Osteocyte (in vitro differentiated cells): ENCODE measurements around the gene PLTP. TPM values are rescaled to one million over a fixed set of nuclear protein-coding genes. Genes with fewer than 3 reads are reported as not detected.

Experiments
- DNase-seq: peaks from one replicate; pipeline ENCODE4 v3.0.0; 2021; ENCODE audit warnings: mixed read lengths; ENCODE audit not compliant: unreplicated experiment; ENCODE audit errors: extremely low spot score
- H3K27ac Mint-ChIP-seq: one replicate; pipeline ENCODE4 v1.8.0; 2021; ENCODE audit warnings: mild to moderate bottlenecking, mixed read lengths; ENCODE audit not compliant: unreplicated experiment
- H3K27me3 Mint-ChIP-seq: one replicate; pipeline ENCODE4 v1.8.0; 2021; ENCODE audit warnings: mixed read lengths; ENCODE audit not compliant: unreplicated experiment
- H3K36me3 Mint-ChIP-seq: one replicate; pipeline ENCODE4 v1.8.0; 2021; ENCODE audit warnings: mixed read lengths; ENCODE audit not compliant: unreplicated experiment
- H3K4me1 Mint-ChIP-seq: one replicate; pipeline ENCODE4 v1.8.0; 2021; ENCODE audit warnings: mixed read lengths; ENCODE audit not compliant: unreplicated experiment
- H3K4me3 Mint-ChIP-seq: one replicate; pipeline ENCODE4 v1.8.0; 2021; ENCODE audit warnings: mild to moderate bottlenecking, moderate library complexity, mixed read lengths; ENCODE audit not compliant: unreplicated experiment
- H3K9me3 Mint-ChIP-seq: one replicate; pipeline ENCODE4 v1.8.0; 2021; ENCODE audit warnings: mixed read lengths; ENCODE audit not compliant: unreplicated experiment
- CTCF ChIP-seq: fragments of 200-600 bp; sonication (generic); IDR thresholded peaks from 2 replicates; pipeline ENCODE4 v1.5.0; 2021; ENCODE audit warnings: antibody characterized with exemption, mild to moderate bottlenecking, moderate library complexity
- total RNA-seq: library from RNA; stranded (reverse); gene quantifications from 2 replicates; pipeline ENCODE4 v1.2.1, GENCODE V29; 2021

Gene PLTP
- total RNA-seq, 1 donor from 2014 or later, result 195 TPM

GRCh38 chr20:45886590-45887345 is 25.2 kb downstream of the PLTP start:
- DNase-seq, result no peak
- no peak overlapping the region for H3K4me3 Mint-ChIP-seq

GRCh38 chr20:45883100-45883469 is 28.9 kb downstream of the PLTP start:
- DNase-seq, result no peak
- Mint-ChIP-seq H3K27me3 (no peaks in the 10 kb centered on the region), H3K36me3 (peaks cover 12% of the 10 kb centered on the region), H3K4me1 (peaks cover 25% of the 10 kb centered on the region), H3K9me3 (no peaks in the 10 kb centered on the region), H3K4me3 (peak overlapping the region; percentile 45), H3K27ac (no peak overlapping the region)
- TF ChIP-seq CTCF, result no peak

More at GRCh38 chr20:45886590-45887345, 25.2 kb downstream of the PLTP start:
- H3K27ac Mint-ChIP-seq, result no peak overlapping the region
- no peaks in the 10 kb centered on the region for H3K9me3 Mint-ChIP-seq
- TF ChIP-seq CTCF, result no peak
- no peaks in the 10 kb centered on the region for H3K27me3 Mint-ChIP-seq
- peaks cover 24% of the 10 kb centered on the region for H3K4me1 Mint-ChIP-seq
- H3K36me3 Mint-ChIP-seq, result peaks cover 12% of the 10 kb centered on the region

- H3K27me3 Mint-ChIP-seq, result no peaks in the 10 kb centered on the region
- TF ChIP-seq CTCF, result no peak
- DNase-seq, result no peak
- H3K9me3 Mint-ChIP-seq, result no peaks in the 10 kb centered on the region
- H3K36me3 Mint-ChIP-seq, result peaks cover 12% of the 10 kb centered on the region
- H3K4me1 Mint-ChIP-seq, result peaks cover 25% of the 10 kb centered on the region
- H3K27ac Mint-ChIP-seq, result peak overlapping the region; percentile 43
- peak overlapping the region; percentile 67 for H3K4me3 Mint-ChIP-seq
These were observed 29.4 kb downstream of the PLTP start for GRCh38 chr20:45882469-45883099.

- H3K4me1 Mint-ChIP-seq, result peaks cover 24% of the 10 kb centered on the region
- no peaks in the 10 kb centered on the region for H3K9me3 Mint-ChIP-seq
- peak within 1 kb of the TSS; percentile 90 for H3K4me3 Mint-ChIP-seq
- no peak for TF ChIP-seq CTCF
- H3K36me3 Mint-ChIP-seq, result peaks cover 16% of the 10 kb centered on the region
- H3K27me3 Mint-ChIP-seq, result no peaks in the 10 kb centered on the region
- H3K27ac Mint-ChIP-seq, result peak within 1 kb of the TSS; percentile 93
- peak; percentile 99 for DNase-seq
These were observed 30.8 kb downstream of the PLTP start, which contains the start of gene ZSWIM1 for GRCh38 chr20:45880988-45881788. ZSWIM1 (plus strand) TSS chr20:45881227; CDS start chr20:45882593, 1,366 bp downstream.
